C4-2B (cell line): ENCODE measurements around the gene HDHD5.

ENCODE experiments used
- CTCF ChIP-seq: fragments of 450-650 bp; conservative IDR thresholded peaks from 2 replicates; pipeline ENCODE4 v1.5.1; 2017; ENCODE audit warnings: mild to moderate bottlenecking
- ZFX ChIP-seq: fragments of 450-650 bp; IDR thresholded peaks from 2 replicates; pipeline ENCODE4 v1.6.1; 2017

- no peak for TF ChIP-seq CTCF
- no peak for TF ChIP-seq ZFX
Observed at GRCh38 chr22:17176715-17177114, 17.6 kb upstream of the HDHD5 start.
